ENCODE results near the gene SHROOM2. TPM values are rescaled to one million over a fixed set of nuclear protein-coding genes. Genes with fewer than 3 reads are reported as not detected.

The SHROOM2 gene
- total and polyA plus RNA-seq, 7 donors: 0.71 to 3.0 (median 1.8) TPM

- intact Hi-C loops (cut with DNase I): no loop called here
- TF ChIP-seq POLR2A (IDR thresholded peaks at IDR 0.05): no peak
- no peak for TF ChIP-seq POLR2AphosphoS5 (IDR thresholded peaks at IDR 0.05)
- TF ChIP-seq EP300 (IDR thresholded peaks at IDR 0.05): no peak
- TF ChIP-seq, protein P1, sequence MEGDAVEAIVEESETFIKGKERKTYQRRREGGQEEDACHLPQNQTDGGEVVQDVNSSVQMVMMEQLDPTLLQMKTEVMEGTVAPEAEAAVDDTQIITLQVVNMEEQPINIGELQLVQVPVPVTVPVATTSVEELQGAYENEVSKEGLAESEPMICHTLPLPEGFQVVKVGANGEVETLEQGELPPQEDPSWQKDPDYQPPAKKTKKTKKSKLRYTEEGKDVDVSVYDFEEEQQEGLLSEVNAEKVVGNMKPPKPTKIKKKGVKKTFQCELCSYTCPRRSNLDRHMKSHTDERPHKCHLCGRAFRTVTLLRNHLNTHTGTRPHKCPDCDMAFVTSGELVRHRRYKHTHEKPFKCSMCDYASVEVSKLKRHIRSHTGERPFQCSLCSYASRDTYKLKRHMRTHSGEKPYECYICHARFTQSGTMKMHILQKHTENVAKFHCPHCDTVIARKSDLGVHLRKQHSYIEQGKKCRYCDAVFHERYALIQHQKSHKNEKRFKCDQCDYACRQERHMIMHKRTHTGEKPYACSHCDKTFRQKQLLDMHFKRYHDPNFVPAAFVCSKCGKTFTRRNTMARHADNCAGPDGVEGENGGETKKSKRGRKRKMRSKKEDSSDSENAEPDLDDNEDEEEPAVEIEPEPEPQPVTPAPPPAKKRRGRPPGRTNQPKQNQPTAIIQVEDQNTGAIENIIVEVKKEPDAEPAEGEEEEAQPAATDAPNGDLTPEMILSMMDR (IDR thresholded peaks at IDR 0.05): no peak
- H3K27ac ChIP-seq: no peak overlapping the region
- H3K9me3 ChIP-seq: no peaks in the 10 kb centered on the region
- no peaks in the 10 kb centered on the region for H3K27me3 ChIP-seq
- H3K4me3 ChIP-seq: no peak overlapping the region
- H3K36me3 ChIP-seq: no peaks in the 10 kb centered on the region
- no peak for DNase-seq
- WGBS, 2 donors: 89 to 90% methylated on average over 11 of the region's 11 CpGs
- no peaks in the 10 kb centered on the region for H3K4me1 ChIP-seq
Observed at GRCh38 chrX:9835585-9836210, 49.5 kb downstream of the SHROOM2 start.

DNA sequence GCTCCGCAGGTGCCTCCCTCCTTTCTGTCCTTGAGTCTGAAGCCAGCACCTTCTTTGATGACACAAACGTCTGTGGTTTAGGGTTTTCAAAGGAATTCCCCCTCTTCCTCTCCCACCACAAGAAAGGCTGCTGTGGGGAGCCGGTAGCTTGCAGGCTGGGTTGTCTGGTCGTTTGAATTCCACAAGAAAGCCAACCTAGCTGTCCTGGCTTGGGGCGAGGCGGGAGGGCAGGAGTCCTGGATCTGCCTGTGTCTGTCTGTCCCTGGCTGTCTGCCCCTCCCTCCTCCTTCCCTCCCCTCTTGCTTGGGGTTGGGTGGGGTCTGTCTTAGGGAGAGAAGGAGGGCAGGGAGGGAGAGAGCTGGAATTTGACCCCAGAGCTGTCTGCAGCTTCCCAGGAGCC lies 56.3 kb downstream of the SHROOM2 start:
- H3K27ac ChIP-seq: no peak overlapping the region
- no peaks in the 10 kb centered on the region for H3K4me1 ChIP-seq
- H3K4me3 ChIP-seq: no peak overlapping the region
- WGBS, 2 donors: 14 to 35% methylated on average over 6 of the region's 6 CpGs
- intact Hi-C loops (cut with DNase I): no loop called here
- no peaks in the 10 kb centered on the region for H3K27me3 ChIP-seq
- no peaks in the 10 kb centered on the region for H3K9me3 ChIP-seq
- TF ChIP-seq EP300 (IDR thresholded peaks at IDR 0.05) (no peak), POLR2AphosphoS5 (IDR thresholded peaks at IDR 0.05) (no peak), POLR2A (IDR thresholded peaks at IDR 0.05) (no peak)
- TF ChIP-seq, protein P1 (IDR thresholded peaks at IDR 0.05): no peak
- H3K36me3 ChIP-seq: no peaks in the 10 kb centered on the region
- DNase-seq: no peak

DNA sequence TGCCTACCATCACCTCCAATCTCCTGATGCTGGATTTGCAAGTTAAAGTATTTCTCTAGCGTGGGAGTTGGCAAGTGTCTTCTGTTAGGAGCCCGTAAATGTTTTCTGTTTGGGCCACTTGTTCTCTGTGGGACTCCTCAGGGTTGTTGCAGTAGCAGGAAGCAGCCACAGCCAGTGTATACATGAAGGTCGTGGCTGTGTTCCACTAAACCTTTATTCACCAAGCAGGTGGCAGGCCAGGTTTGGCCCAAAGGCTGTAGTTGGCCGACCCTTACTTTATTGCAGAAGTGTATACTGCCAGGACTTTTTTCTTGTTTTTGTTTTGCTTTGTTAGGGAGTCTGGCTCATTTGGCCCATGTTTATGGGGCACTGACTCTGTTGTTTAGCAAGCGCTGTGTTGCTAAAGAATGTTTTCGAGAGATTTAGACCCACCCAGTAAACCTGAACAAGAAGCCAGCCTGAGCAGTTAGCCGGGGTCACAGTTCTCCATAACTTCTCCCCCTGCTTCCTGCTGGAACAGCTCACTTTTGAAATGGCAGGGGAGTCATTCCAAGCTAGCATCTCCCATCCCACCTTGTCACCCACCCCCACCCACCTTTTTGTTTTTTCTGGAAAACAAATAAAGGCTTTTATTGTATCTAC lies 58.8 kb downstream of the SHROOM2 start:
- Histone ChIP-seq H3K27ac (no peak overlapping the region), H3K4me1 (no peaks in the 10 kb centered on the region), H3K4me3 (no peak overlapping the region), H3K9me3 (no peaks in the 10 kb centered on the region), H3K27me3 (no peaks in the 10 kb centered on the region), H3K36me3 (no peaks in the 10 kb centered on the region)
- DNase-seq: no peak
- TF ChIP-seq EP300 (IDR thresholded peaks at IDR 0.05) (no peak), POLR2A (IDR thresholded peaks at IDR 0.05) (no peak), POLR2AphosphoS5 (IDR thresholded peaks at IDR 0.05) (no peak)
- TF ChIP-seq, protein P1 (IDR thresholded peaks at IDR 0.05): no peak
- intact Hi-C loops (cut with DNase I): no loop called here
- 56 to 76% methylated on average over 7 of the region's 7 CpGs for WGBS, 2 donors

DNA sequence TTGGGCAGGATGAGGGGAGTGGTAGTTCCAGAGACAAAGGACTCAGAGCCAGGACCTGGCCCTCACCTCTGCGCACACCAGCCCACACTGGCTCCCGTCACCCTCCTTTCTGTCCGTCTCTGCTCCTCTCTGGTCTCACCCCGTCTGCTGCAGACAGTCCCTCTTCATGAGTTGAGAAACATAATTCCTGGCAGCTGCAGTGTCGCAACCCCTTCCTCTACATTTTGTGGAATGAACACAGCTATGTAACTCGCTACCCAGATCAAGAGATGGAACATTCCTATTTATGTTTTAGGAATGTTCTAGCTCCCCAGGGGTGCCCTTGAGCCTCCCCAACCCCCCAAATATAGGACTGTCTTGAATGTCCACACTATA lies 59.3 kb downstream of the SHROOM2 start:
- Histone ChIP-seq H3K9me3 (no peaks in the 10 kb centered on the region), H3K27ac (no peak overlapping the region), H3K27me3 (no peaks in the 10 kb centered on the region), H3K4me3 (no peak overlapping the region), H3K4me1 (no peaks in the 10 kb centered on the region), H3K36me3 (no peaks in the 10 kb centered on the region)
- no peak for DNase-seq
- intact Hi-C loops (cut with DNase I): no loop called here
- 66 to 70% methylated on average over 6 of the region's 6 CpGs for WGBS, 2 donors
- TF ChIP-seq, protein P1 (IDR thresholded peaks at IDR 0.05): no peak
- TF ChIP-seq POLR2AphosphoS5 (IDR thresholded peaks at IDR 0.05): no peak
- no peak for TF ChIP-seq EP300 (IDR thresholded peaks at IDR 0.05)
- TF ChIP-seq POLR2A (IDR thresholded peaks at IDR 0.05): no peak
